Mesenchymal stem cell (in vitro differentiated cells and primary cell): Measurements from ENCODE around the gene ARHGEF3.

ENCODE experiments used
- DNase-seq: peaks from one replicate; pipeline ENCODE4 v3.0.0-alpha.2; 2013
- H2AFZ ChIP-seq: one replicate; pipeline ENCODE4 v1.6.1; 2013; ENCODE audit warnings: low read depth, mild to moderate bottlenecking, control low read depth, inconsistent platforms, low read length, moderate library complexity
- H2AK5ac ChIP-seq: 2 replicates; pipeline ENCODE4 v1.6.1; 2013; ENCODE audit warnings: low read length, moderate library complexity, mild to moderate bottlenecking, inconsistent platforms; ENCODE audit not compliant: severe bottlenecking
- H2BK120ac ChIP-seq: one replicate; pipeline ENCODE4 v1.6.1; 2013; ENCODE audit warnings: low read depth, mild to moderate bottlenecking, inconsistent platforms, low read length, moderate library complexity
- H2BK12ac ChIP-seq, 2 experiments: one replicate each; pipeline ENCODE4 v1.6.1; 2013; ENCODE audit warnings: inconsistent platforms in 2 of 2, low read length in 2 of 2, mild to moderate bottlenecking in 2 of 2, moderate library complexity in 2 of 2, control low read depth in 1 of 2
- H2BK15ac ChIP-seq: one replicate; pipeline ENCODE4 v1.6.1; 2013; ENCODE audit warnings: mild to moderate bottlenecking, low read depth, inconsistent platforms; ENCODE audit not compliant: poor library complexity, severe bottlenecking
- H2BK5ac ChIP-seq: 2 replicates; pipeline ENCODE4 v1.6.1; 2013; ENCODE audit warnings: low read depth, mild to moderate bottlenecking, low read length, control low read depth, inconsistent platforms; ENCODE audit not compliant: poor library complexity, severe bottlenecking
- H3K14ac ChIP-seq, 2 experiments: one replicate each; pipeline ENCODE4 v1.6.1; 2013; ENCODE audit warnings: inconsistent platforms in 2 of 2, low read length in 2 of 2, control low read depth in 1 of 2, mild to moderate bottlenecking in 1 of 2, moderate library complexity in 1 of 2
- H3K18ac ChIP-seq, 2 experiments: one replicate each; pipeline ENCODE4 v1.6.1; 2013; ENCODE audit warnings: inconsistent platforms in 2 of 2, low read length in 2 of 2, control low read depth in 1 of 2, low read depth in 1 of 2, mild to moderate bottlenecking in 1 of 2
- H3K23ac ChIP-seq, 2 experiments: one replicate each; pipeline ENCODE4 v1.6.1; 2013; ENCODE audit warnings: inconsistent platforms in 2 of 2, low read length in 2 of 2, mild to moderate bottlenecking in 2 of 2, moderate library complexity in 2 of 2, control low read depth in 1 of 2
- H3K27ac ChIP-seq: 2 replicates; pipeline ENCODE4 v1.5.1; 2013; ENCODE audit warnings: mild to moderate bottlenecking, moderate library complexity, low read length, control low read depth, inconsistent platforms; ENCODE audit not compliant: poor library complexity, severe bottlenecking
- H3K27me3 ChIP-seq, 2 experiments: 2 replicates each; pipeline versions ENCODE4 v1.6.1 to v1.7.0; 2013; ENCODE audit warnings: low read length in 2 of 2, mild to moderate bottlenecking in 2 of 2, moderate library complexity in 2 of 2, control low read depth in 1 of 2, inconsistent platforms in 1 of 2; ENCODE audit not compliant: control insufficient read depth in 1 of 2, insufficient read depth in 1 of 2
- H3K36me3 ChIP-seq, 2 experiments: 2 replicates each; pipeline versions ENCODE4 v1.6.1 to v1.7.0; 2013; ENCODE audit warnings: low read length in 2 of 2, control low read depth in 1 of 2, inconsistent platforms in 1 of 2, low read depth in 1 of 2, mild to moderate bottlenecking in 1 of 2; ENCODE audit not compliant: insufficient read depth in 2 of 2, control insufficient read depth in 1 of 2
- H3K4ac ChIP-seq, 2 experiments: one replicate each; pipeline ENCODE4 v1.6.1; 2013; ENCODE audit warnings: inconsistent platforms in 2 of 2, low read length in 2 of 2, mild to moderate bottlenecking in 2 of 2, moderate library complexity in 2 of 2, control low read depth in 1 of 2, low read depth in 1 of 2
- H3K4me1 ChIP-seq: 2 replicates; pipeline ENCODE4 v1.6.1; 2013; ENCODE audit warnings: low read depth, low read length, control low read depth; ENCODE audit not compliant: control insufficient read depth, insufficient read depth
- H3K4me2 ChIP-seq: 2 replicates; pipeline ENCODE4 v1.6.1; 2013; ENCODE audit warnings: low read length, mild to moderate bottlenecking, inconsistent platforms; ENCODE audit not compliant: poor library complexity, severe bottlenecking
- H3K4me3 ChIP-seq, 2 experiments: 2 replicates each; pipeline versions ENCODE4 v1.5.1 to v1.7.0; 2013; ENCODE audit warnings: low read length in 2 of 2, mild to moderate bottlenecking in 2 of 2, control low read depth in 1 of 2, low read depth in 1 of 2; ENCODE audit not compliant: insufficient read depth in 1 of 2
- H3K79me1 ChIP-seq: replicated peaks from 2 replicates; pipeline ENCODE4 v1.6.1; 2013; ENCODE audit warnings: mild to moderate bottlenecking, control low read depth, low read length, inconsistent platforms; ENCODE audit not compliant: poor library complexity, severe bottlenecking
- H3K9ac ChIP-seq: 2 replicates; pipeline ENCODE4 v1.7.0; 2013; ENCODE audit warnings: mild to moderate bottlenecking, low read length, moderate library complexity
- H3K9me3 ChIP-seq: 2 replicates; pipeline ENCODE4 v1.7.0; 2013; ENCODE audit warnings: mild to moderate bottlenecking, low read length; ENCODE audit not compliant: control insufficient read depth
- H4K8ac ChIP-seq: one replicate; pipeline ENCODE4 v1.6.1; 2013; ENCODE audit warnings: inconsistent platforms, mild to moderate bottlenecking, low read length, moderate library complexity
- H4K91ac ChIP-seq: one replicate; pipeline ENCODE4 v1.6.1; 2013; ENCODE audit warnings: mild to moderate bottlenecking, low read length, inconsistent platforms
- WGBS: methylation state at CpG from one replicate; pipeline ENCODE4 v1.1.7; 2013; ENCODE audit warnings: mixed read lengths; 5-methylcytosine and 5-hydroxymethylcytosine counted together

Gene ARHGEF3

GRCh38 chr3:56796996-56797395, 4.8 kb downstream of the ARHGEF3 start:
- Histone ChIP-seq H2BK120ac (no peak overlapping the region), H3K4me2 (no peak overlapping the region), H3K23ac (no peak overlapping the region), H2BK12ac (peak overlapping the region in 1 of 2 experiments; percentile 86), H3K4ac (no peak overlapping the region), H3K4me1 (peaks cover 11% of the 10 kb centered on the region), H3K36me3 (peaks cover 0 to 5% of the 10 kb centered on the region in 2 experiments), H3K27ac (no peak overlapping the region), H4K91ac (no peak overlapping the region), H3K4me3 (no peak overlapping the region), H3K9me3 (no peaks in the 10 kb centered on the region), H3K18ac (no peak overlapping the region), H3K14ac (no peak overlapping the region), H2BK5ac (no peak overlapping the region), H3K9ac (no peak overlapping the region), H2AK5ac (no peak overlapping the region), H3K79me1 (no peaks in the 10 kb centered on the region), H3K27me3 (no peaks in the 10 kb centered on the region), H4K8ac (no peak overlapping the region), H2AFZ (no peak overlapping the region), H2BK15ac (no peak overlapping the region)
- 100% methylated on average over 4 of the region's 4 CpGs for WGBS
- no peak for DNase-seq

GRCh38 chr3:56796202-56796601, 5.5 kb downstream of the ARHGEF3 start:
- Histone ChIP-seq H3K4me1 (peaks cover 7% of the 10 kb centered on the region), H2BK120ac (no peak overlapping the region), H3K27ac (no peak overlapping the region), H3K23ac (no peak overlapping the region), H3K79me1 (no peaks in the 10 kb centered on the region), H4K91ac (no peak overlapping the region), H3K4me3 (no peak overlapping the region), H3K36me3 (peaks cover 0 to 5% of the 10 kb centered on the region in 2 experiments), H3K9ac (no peak overlapping the region), H3K9me3 (no peaks in the 10 kb centered on the region), H3K4ac (no peak overlapping the region), H2AK5ac (no peak overlapping the region), H3K14ac (no peak overlapping the region), H3K4me2 (no peak overlapping the region), H2BK15ac (no peak overlapping the region), H4K8ac (no peak overlapping the region), H2BK5ac (no peak overlapping the region), H2AFZ (no peak overlapping the region), H3K18ac (no peak overlapping the region), H2BK12ac (peak overlapping the region in 1 of 2 experiments; percentile 28), H3K27me3 (no peaks in the 10 kb centered on the region)
- 61% methylated on average over 5 of the region's 6 CpGs for WGBS
- peak; percentile 81 for DNase-seq

- Histone ChIP-seq H3K4me3 (no peak overlapping the region), H3K4me1 (peaks cover 4% of the 10 kb centered on the region), H2BK12ac (peak overlapping the region in 1 of 2 experiments; percentile 54), H3K36me3 (peaks cover 0 to 5% of the 10 kb centered on the region in 2 experiments), H3K18ac (peak overlapping the region; percentile 64 to 82), H3K4me2 (no peak overlapping the region), H2BK15ac (no peak overlapping the region), H3K27me3 (no peaks in the 10 kb centered on the region), H2AFZ (no peak overlapping the region), H3K27ac (no peak overlapping the region), H3K14ac (no peak overlapping the region), H2BK120ac (no peak overlapping the region), H4K8ac (no peak overlapping the region), H3K9ac (no peak overlapping the region), H4K91ac (no peak overlapping the region), H3K4ac (peak overlapping the region in 1 of 2 experiments; percentile 31), H3K9me3 (no peaks in the 10 kb centered on the region), H2AK5ac (no peak overlapping the region), H3K79me1 (no peaks in the 10 kb centered on the region), H2BK5ac (no peak overlapping the region), H3K23ac (no peak overlapping the region)
- WGBS: 55% methylated on average over 3 of the region's 6 CpGs
- DNase-seq: no peak
Measured at GRCh38 chr3:56795829-56796185, 5.9 kb downstream of the ARHGEF3 start.

- no peak overlapping the region for H2AK5ac ChIP-seq
- H2BK12ac ChIP-seq: peak overlapping the region in 1 of 2 experiments; percentile 42
- DNase-seq: peak; percentile 86
- no peak overlapping the region for H2BK120ac ChIP-seq
- H3K4ac ChIP-seq: peak overlapping the region in 1 of 2 experiments; percentile 31
- H3K27me3 ChIP-seq: no peaks in the 10 kb centered on the region
- no peak overlapping the region for H3K9ac ChIP-seq
- H2BK15ac ChIP-seq: no peak overlapping the region
- H3K18ac ChIP-seq: peak overlapping the region; percentile 64 to 82
- no peak overlapping the region for H3K4me2 ChIP-seq
- H3K4me1 ChIP-seq: no peaks in the 10 kb centered on the region
- H4K91ac ChIP-seq: no peak overlapping the region
- 43% methylated on average over 6 of the region's 7 CpGs for WGBS
- no peak overlapping the region for H2AFZ ChIP-seq
- H3K27ac ChIP-seq: no peak overlapping the region
- no peak overlapping the region for H3K14ac ChIP-seq
- H3K79me1 ChIP-seq: no peaks in the 10 kb centered on the region
- no peak overlapping the region for H3K4me3 ChIP-seq
- H4K8ac ChIP-seq: no peak overlapping the region
- peaks cover 0 to 5% of the 10 kb centered on the region in 2 experiments for H3K36me3 ChIP-seq
- H2BK5ac ChIP-seq: no peak overlapping the region
- no peaks in the 10 kb centered on the region for H3K9me3 ChIP-seq
- no peak overlapping the region for H3K23ac ChIP-seq
Measured at GRCh38 chr3:56795097-56795828, 6.5 kb downstream of the ARHGEF3 start.
